Urothelium cell line (cell line): ENCODE data around the gene SLC16A5.
"Not testable (repeated sequence)": the region's sequence is repeated elsewhere in the genome, so short reads cannot be mapped to it uniquely, and the experiment has no call there.

Source experiments
- DNase-seq: peaks from one replicate; pipeline ENCODE4 v3.0.0; 2011; ENCODE audit warnings: low spot score, mixed read lengths
- FAIRE-seq: peaks from 2 replicates; lab custom pipeline; 2011; peaks lifted over from hg19 to GRCh38; lab: Jason Lieb, UNC

The SLC16A5 gene

GRCh38 chr17:75087558-75088453 lies at the start of gene SLC16A5:
TSS of gene SLC16A5 (plus strand) at chr17:75087954. CDS start at chr17:75093637, 5,683 bp downstream.
- no peak for FAIRE-seq
- DNase-seq = no peak

DNA sequence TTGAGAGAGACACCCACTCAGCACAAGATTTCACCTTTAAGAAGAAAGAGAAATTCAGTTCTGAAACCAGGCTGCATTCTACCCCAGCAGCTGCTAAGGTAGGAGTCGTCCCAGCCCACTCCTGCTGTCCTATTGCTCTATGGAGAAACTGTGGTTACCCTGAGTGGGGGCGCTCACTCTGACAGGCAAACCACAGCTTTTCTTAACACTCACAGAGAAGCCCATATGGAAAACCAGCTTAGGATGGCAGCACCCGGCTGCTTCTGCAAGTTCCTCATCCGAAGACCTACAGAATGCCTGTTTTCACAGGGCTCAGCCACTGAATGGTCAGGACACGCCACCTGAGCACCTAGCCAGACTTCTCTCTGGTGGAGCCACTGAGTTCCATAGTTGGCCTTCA lies 48.5 kb upstream of the SLC16A5 start:
- no peak for DNase-seq
- no peak for FAIRE-seq

DNA sequence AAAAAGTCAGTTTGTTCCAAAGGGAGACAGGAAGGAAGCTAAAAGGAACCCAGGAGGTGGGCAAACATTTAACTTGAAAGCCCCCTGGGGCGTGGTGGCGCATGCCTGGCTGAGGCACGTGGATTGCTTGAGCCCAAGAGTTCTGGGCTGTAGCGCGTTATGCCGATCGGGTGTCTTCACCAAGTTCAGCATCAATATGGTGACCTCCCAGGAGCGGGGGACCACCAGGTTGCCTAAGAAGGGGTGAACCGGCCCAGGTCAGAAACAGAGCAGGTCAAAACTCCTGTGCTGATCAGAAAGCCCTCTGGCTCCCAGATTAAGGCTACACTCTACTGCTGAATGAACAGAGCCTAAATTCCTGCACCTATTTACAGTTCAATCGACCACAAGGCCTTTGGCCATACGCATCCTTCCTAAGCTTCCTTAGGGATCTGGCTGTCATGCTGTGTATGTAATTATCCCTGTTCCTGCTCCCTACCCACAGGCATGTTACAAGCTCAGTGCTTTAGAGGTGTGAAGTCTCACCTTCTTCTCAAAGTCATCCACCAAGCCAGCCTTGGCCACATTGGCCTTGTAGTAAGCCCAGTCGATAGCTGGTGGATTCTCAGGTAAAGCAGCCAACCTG lies 46.0 kb upstream of the SLC16A5 start:
- FAIRE-seq = no peak
- no peak for DNase-seq

GRCh38 chr17:75043789-75044188 lies 44.0 kb upstream of the SLC16A5 start:
- not testable (repeated sequence) for FAIRE-seq, DNase-seq

DNA sequence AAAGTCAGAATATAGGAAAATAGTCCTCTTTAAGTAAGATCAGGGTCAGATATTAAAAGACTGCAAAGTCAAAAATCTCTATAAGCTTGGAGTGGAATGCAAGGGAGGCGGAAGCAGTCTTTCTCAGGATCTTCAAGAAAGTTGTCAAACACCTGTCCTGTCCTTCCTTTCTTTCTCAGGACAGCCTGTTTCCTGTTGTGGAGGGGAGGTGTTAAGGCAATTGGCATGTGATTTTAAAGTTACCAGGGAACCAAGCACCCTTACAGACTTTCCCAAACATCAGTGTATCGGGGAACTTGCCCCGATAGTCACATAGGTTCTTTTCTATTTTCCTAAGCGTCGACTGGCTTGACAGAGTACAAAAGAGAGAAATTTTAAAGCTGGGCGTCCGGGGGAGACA lies 43.0 kb upstream of the SLC16A5 start:
- DNase-seq (no peak), FAIRE-seq (no peak)

- not testable (repeated sequence) for DNase-seq, FAIRE-seq
Observed at GRCh38 chr17:75045946-75046406, 41.8 kb upstream of the SLC16A5 start.

- peak; percentile 99 for DNase-seq
- FAIRE-seq = peak; percentile 97
Observed at GRCh38 chr17:75046407-75047289, 41.1 kb upstream of the SLC16A5 start, which contains the start of the genes ATP5PD and KCTD2. TSS of gene ATP5PD (minus strand) at chr17:75046969. CDS start at chr17:75042650, 4,319 bp downstream. TSS of gene KCTD2 (plus strand) at chr17:75047225. CDS start at chr17:75047251, 26 bp downstream.

DNA sequence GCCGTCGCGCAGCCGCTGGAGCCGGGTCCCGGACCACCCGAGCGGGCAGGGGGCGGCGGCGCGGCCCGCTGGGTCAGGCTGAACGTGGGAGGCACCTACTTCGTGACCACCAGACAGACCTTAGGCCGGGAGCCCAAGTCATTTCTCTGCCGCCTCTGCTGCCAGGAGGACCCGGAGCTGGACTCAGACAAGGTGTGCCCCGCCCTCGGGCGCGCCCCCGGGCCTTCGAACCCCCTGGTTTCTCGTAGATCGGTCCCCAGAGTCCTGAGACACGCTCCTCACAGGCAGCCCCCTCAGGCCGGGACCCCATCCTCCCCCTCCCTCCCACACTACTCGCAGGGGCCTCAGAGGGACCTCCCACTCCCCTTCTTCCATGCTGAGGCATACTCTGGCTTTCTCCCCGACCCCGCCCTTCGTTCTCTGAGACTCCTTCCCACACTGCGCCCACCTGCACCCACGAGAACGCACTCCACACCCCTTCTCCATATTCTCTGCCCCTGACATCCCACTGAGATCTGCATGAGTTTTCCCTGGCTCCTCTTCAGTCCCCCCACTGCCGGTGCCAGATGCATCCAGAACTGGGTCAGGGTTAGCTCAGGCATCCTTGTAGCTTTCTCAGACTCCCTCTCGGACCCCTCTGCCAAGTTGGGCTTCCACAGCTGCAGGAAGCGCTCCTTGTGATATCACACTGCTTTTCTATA lies 40.2 kb upstream of the SLC16A5 start:
- FAIRE-seq (no peak), DNase-seq (peak; percentile 38)

DNA sequence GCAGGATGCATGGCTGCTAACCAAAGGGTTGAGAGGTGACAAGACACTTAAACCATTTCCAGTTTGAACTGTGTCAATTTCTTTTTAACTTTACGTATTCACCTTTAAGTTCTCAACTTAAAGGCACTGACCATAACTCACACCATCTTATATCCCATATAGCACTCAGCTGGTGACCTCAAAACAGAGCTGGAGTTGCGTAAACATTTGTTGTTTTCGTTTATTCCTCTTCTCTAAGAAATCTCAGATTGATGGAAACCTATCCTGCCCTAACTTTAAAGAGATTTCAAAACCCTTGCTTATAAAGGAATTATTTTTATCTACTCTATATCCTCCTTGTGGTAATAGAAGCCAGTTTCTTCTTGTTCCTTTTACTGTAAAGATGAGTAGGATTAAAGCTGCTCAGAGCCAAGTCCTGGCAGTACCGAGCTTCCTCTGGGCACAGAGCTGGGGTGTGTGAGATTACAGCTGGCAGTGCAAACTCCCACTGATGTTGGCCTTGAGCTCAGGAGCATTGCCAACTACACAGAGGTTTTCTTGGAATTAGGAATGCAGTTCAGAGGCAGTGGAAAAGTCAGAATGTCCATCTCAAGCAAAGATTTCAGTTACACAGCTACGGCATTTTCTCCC lies 39.4 kb upstream of the SLC16A5 start:
- no peak for FAIRE-seq
- no peak for DNase-seq

- FAIRE-seq = no peak
- no peak for DNase-seq
Observed at GRCh38 chr17:75049057-75049456, 38.7 kb upstream of the SLC16A5 start.

- no peak for DNase-seq
- FAIRE-seq = no peak
Observed at GRCh38 chr17:75049706-75050105, 38.0 kb upstream of the SLC16A5 start.

- DNase-seq (no peak), FAIRE-seq (no peak)
Observed at GRCh38 chr17:75051941-75052340, 35.8 kb upstream of the SLC16A5 start.

DNA sequence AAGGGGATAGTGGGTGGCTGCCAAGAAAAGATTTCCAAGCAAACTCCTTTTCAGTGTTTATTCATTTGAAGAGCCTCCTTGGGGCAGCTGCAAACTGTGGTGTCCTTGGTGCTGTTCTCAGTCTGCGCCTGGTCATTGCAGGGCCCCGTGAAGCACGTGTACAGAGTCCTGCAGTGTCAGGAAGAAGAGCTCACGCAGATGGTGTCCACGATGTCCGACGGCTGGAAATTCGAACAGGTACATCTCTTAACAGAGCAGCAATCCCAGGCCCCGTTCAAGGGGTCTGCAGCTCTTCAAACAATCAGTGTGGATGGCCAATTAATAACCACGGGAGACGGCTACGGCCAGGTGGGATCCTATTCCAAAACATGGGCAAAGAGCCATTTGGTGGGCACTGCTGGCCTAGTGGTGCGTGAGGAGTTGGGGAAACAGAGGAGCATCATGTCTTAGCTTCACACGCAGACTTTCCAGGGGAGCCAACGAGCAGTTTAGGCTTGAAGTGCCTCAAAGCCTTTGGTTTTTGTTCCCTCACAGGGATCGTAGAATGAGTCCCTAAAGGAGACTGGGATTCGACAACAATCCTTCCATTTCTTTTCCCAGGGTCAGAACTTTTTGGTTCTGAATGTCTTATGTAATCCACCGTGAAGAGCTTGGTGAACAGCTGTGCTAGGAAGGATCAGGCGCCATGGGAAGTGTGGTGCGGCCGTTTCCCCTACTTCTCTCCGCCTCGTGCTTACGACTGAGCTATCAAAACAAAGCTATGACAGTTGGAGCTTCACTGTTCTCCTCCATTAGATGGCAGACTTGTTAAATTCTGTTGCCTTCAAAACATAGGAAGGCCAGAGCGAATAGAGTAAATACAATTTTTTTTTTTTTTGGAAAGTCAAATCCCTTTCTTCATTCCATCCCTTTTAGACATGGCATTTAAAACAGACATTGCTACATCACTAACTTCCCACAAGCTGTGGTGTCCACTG lies 28.1 kb upstream of the SLC16A5 start:
- DNase-seq (no peak), FAIRE-seq (peak; percentile 50)

DNA sequence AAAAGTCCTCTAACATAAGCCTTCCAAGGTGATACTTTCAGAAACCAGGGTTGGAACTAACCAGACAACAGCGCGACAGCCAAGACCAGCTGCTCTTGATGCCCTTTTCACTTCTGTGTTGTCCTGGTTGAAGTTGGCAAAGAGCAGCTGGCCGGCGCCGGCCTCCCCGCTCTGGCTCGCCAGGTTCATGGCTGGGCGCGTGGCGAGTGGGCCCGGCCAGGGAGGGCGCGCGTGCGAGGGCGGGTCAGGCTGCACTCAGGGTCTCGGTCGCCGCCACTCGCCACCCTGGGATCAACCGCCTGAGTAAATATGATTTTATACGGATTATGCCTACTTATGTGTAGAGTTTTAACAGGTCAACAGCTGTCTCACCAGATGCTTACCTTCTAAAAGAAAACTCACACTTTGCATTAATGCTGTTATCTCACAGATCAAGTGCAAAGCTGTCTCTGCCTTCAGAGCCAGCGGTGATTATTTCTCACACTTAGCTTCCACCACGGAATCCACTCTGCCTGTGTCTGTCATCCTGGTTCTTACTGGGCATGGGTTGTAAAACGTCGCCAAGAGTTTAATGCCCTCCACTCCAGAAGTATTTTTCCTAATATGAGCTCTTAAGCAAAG lies 27.2 kb upstream of the SLC16A5 start:
- DNase-seq (no peak), FAIRE-seq (no peak)

GRCh38 chr17:75061055-75061438 lies 26.7 kb upstream of the SLC16A5 start:
- FAIRE-seq (no peak), DNase-seq (no peak)

DNA sequence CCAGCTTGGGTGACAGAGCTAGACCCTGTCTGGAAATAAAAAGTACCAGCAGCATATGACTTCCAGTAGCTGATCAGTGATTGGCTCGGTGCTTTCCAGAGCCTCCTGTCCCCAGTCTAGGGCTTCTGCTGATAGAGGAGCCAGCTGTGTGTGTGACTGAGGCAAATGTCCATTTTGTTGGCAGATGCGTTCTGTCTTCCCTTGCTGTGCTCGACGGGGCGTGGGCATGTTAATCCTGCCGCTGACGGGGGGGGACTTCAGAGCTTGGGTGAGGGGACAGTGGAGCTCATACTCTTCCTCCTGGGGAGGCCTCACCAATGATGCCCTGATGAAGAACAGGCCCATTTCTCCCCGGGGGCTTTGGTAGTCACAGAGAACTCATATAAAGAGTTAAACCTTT lies 26.1 kb upstream of the SLC16A5 start:
- no peak for DNase-seq

DNA sequence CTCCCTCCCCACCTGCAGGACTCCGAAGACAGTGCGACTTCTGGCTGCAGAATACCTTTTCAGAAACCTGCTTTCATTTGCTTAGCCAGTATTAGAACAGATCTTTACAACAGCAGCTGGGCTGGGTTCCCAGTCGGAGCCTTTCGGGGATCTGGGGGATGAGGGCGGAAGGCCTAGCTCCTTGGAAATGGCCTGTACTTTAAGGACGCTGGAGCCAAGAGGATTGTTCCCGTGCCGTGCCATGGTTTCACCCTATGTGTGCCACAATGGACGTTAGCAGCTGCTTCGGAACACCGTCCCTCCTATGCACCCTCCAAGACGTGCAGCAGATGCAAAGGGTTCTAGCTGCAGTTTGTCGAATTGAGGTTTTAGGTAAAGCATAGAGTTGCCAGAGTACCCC lies 24.6 kb upstream of the SLC16A5 start:
- DNase-seq = no peak
- no peak for FAIRE-seq

More for the DNA sequence above, 26.1 kb upstream of the SLC16A5 start:
- peak; percentile 86 for FAIRE-seq

GRCh38 chr17:75063626-75064025 lies 24.1 kb upstream of the SLC16A5 start:
- no peak for FAIRE-seq
- DNase-seq = no peak
